ENCODE data around the gene MYG1. TPM values are rescaled to one million over a fixed set of nuclear protein-coding genes. Genes with fewer than 3 reads are reported as not detected.
A peak's percentile ranks its signal among the peaks of the same experiment; 100 is the strongest.

The MYG1 gene
- total and polyA plus RNA-seq, 2 donors (not counting 3 experiments of a cell fraction or from before 2014, with no cell fraction given): 65.5 to 65.8 TPM

DNA sequence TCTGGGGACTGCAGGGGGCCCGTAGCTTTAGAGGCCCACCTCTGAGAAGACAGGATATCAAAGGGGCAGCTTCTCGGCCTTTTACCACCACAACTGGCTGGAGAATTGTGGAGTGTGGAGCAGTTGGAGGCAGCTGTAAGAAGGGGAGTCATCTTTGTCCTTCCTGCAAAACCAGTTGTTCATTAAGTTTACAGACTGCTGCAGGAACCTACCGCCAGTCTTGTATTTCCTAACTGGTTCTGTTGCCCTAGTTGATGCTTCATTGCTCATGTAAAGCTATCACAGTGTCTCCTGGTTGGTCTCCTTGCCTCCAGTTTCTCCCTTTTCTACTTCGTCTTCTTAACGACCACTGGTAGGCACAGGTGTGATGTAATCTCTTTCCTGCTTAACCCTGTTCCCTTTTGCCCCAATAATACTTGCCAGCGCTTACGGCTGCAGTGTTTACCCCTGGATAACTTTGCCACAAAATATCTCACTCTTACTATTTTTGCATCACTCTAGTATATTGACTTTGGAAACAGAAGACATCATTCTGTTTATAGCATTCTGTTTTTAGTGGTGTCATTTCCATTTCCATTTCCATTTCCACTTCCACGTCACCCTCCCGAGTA, 19.5 kb upstream of the MYG1 start:
- Histone ChIP-seq H3K9ac (replicated peaks; ENCODE audit: extremely low read depth, insufficient read depth, low read length) (no peak overlapping the region), H3K9me3 (replicated peaks; ENCODE audit: control insufficient read depth, insufficient read depth, low read length) (no peaks in the 10 kb centered on the region), H3K4me1 (ENCODE audit: control insufficient read depth, extremely low read depth, insufficient read depth, low read length) (no peaks in the 10 kb centered on the region), H3K4me2 (ENCODE audit: insufficient read depth, low read length) (no peak overlapping the region), H4K20me1 (replicated peaks; ENCODE audit: control insufficient read depth, extremely low read depth, insufficient read depth, low read length) (no peaks in the 10 kb centered on the region), H3K36me3 (ENCODE audit: control insufficient read depth in 2 of 2, extremely low read depth in 1 of 2, insufficient read depth in 2 of 2, low read length in 2 of 2) (peaks cover 16 to 18% of the 10 kb centered on the region in 2 experiments), H3K9me1 (replicated peaks; ENCODE audit: control insufficient read depth, extremely low read depth, insufficient read depth, low read length) (no peaks in the 10 kb centered on the region), H3K27ac (ENCODE audit: insufficient read depth, low read depth, low read length) (no peak overlapping the region), H3K79me2 (ENCODE audit: control insufficient read depth, insufficient read depth, low read length) (no peaks in the 10 kb centered on the region), H2AFZ (ENCODE audit: low read depth, low read length) (no peak overlapping the region), H3K27me3 (ENCODE audit: control insufficient read depth in 2 of 2, insufficient read depth in 2 of 2, low read length in 2 of 2) (no peaks in the 10 kb centered on the region), H3K4me3 (replicated peaks in 1 of 3; ENCODE audit: insufficient read depth in 1 of 3, low read depth in 1 of 3, low read length in 3 of 3) (no peak overlapping the region)
- intact Hi-C loops (cut with micrococcal nuclease) (no loop called here), dilution Hi-C loops (cut with MboI; ENCODE audit: extremely low pct_ligation_motif_present, low sequenced_read_pairs) (no loop called here)
- TF ChIP-seq MYC (IDR thresholded peaks at IDR 0.05; ENCODE audit: low read depth, low read length) (no peak), JUN (IDR thresholded peaks at IDR 0.05; ENCODE audit: borderline replicate concordance, insufficient read depth, insufficient read length, low read depth) (no peak), FOS (IDR thresholded peaks at IDR 0.05; ENCODE audit: borderline replicate concordance, insufficient read depth, low read length) (no peak)
- TF ChIP-seq, protein P1, sequence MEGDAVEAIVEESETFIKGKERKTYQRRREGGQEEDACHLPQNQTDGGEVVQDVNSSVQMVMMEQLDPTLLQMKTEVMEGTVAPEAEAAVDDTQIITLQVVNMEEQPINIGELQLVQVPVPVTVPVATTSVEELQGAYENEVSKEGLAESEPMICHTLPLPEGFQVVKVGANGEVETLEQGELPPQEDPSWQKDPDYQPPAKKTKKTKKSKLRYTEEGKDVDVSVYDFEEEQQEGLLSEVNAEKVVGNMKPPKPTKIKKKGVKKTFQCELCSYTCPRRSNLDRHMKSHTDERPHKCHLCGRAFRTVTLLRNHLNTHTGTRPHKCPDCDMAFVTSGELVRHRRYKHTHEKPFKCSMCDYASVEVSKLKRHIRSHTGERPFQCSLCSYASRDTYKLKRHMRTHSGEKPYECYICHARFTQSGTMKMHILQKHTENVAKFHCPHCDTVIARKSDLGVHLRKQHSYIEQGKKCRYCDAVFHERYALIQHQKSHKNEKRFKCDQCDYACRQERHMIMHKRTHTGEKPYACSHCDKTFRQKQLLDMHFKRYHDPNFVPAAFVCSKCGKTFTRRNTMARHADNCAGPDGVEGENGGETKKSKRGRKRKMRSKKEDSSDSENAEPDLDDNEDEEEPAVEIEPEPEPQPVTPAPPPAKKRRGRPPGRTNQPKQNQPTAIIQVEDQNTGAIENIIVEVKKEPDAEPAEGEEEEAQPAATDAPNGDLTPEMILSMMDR (IDR thresholded peaks at IDR 0.05; ENCODE audit: extremely low read depth in 1 of 2, insufficient read depth in 1 of 2, low read depth in 1 of 2, low read length in 2 of 2): no peak
- no peak for FAIRE-seq
- CTCF ChIA-PET: interaction anchor here (0.8 to 1.6 kb wide), 3 partner anchors 11 to 66 kb away, joined by 3 to 6 read pairs (median 3); partner anchors contain the start of genes ESPL1 and PFDN5
- no peak for DNase-seq (ENCODE audit: low read depth, low spot score)
- no TSS peak for BruUV-seq (replicated peaks)
- POLR2A ChIA-PET: no interaction called here

DNA sequence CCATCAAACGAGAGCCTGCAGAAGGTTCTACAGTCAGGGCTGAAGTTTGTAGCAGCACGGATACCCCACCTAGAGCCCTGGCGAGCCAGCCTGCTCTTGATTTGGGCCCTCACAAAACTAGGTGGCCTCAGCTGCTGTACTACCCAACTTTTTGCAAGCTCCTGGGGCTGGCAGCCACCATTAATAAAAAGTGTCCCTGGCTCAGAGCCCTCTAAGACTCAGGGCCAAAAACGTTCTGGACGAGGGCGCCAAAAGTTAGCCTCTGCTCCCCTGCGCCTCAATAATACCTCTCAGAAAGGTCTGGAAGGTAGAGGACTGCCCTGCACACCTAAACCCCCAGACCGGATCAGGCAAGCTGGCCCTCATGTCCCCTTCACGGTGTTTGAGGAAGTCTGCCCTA, 13.0 kb upstream of the MYG1 start:
- Histone ChIP-seq H3K4me2 (ENCODE audit: insufficient read depth, low read length) (no peak overlapping the region), H3K9me1 (replicated peaks; ENCODE audit: control insufficient read depth, extremely low read depth, insufficient read depth, low read length) (no peaks in the 10 kb centered on the region), H3K27ac (ENCODE audit: insufficient read depth, low read depth, low read length) (no peak overlapping the region), H3K36me3 (ENCODE audit: control insufficient read depth in 2 of 2, extremely low read depth in 1 of 2, insufficient read depth in 2 of 2, low read length in 2 of 2) (peaks cover 10 to 20% of the 10 kb centered on the region in 2 experiments), H2AFZ (ENCODE audit: low read depth, low read length) (no peak overlapping the region), H3K9ac (replicated peaks; ENCODE audit: extremely low read depth, insufficient read depth, low read length) (no peak overlapping the region), H4K20me1 (replicated peaks; ENCODE audit: control insufficient read depth, extremely low read depth, insufficient read depth, low read length) (no peaks in the 10 kb centered on the region), H3K79me2 (ENCODE audit: control insufficient read depth, insufficient read depth, low read length) (no peaks in the 10 kb centered on the region), H3K4me3 (replicated peaks in 1 of 3; ENCODE audit: insufficient read depth in 1 of 3, low read depth in 1 of 3, low read length in 3 of 3) (no peak overlapping the region), H3K4me1 (ENCODE audit: control insufficient read depth, extremely low read depth, insufficient read depth, low read length) (peaks cover 17% of the 10 kb centered on the region), H3K9me3 (replicated peaks; ENCODE audit: control insufficient read depth, insufficient read depth, low read length) (no peaks in the 10 kb centered on the region), H3K27me3 (ENCODE audit: control insufficient read depth in 2 of 2, insufficient read depth in 2 of 2, low read length in 2 of 2) (no peaks in the 10 kb centered on the region)
- dilution Hi-C loops (cut with MboI; ENCODE audit: extremely low pct_ligation_motif_present, low sequenced_read_pairs): no loop called here
- ChIA-PET POLR2A (no interaction called here), CTCF (interaction anchor here (0.6 to 12.3 kb wide), 9 partner anchors 8 to 220 kb away, joined by 3 to 366 read pairs (median 3); no protein-coding TSS in a partner anchor)
- TSS peak; percentile 26 for BruUV-seq (replicated peaks)
- FAIRE-seq (no peak), DNase-seq (ENCODE audit: low read depth, low spot score) (no peak)
- intact Hi-C loops (cut with micrococcal nuclease): no loop called here
- no peak for TF ChIP-seq MYC (IDR thresholded peaks at IDR 0.05; ENCODE audit: low read depth, low read length)
- no peak for TF ChIP-seq POLR2AphosphoS5 (IDR thresholded peaks at IDR 0.05; ENCODE audit: insufficient read depth, low read depth, low read length)

All from endothelial cell of umbilical vein (primary cell).